Fibroblast of skin of right biceps (primary cell): ENCODE data around the gene IPO11.

ENCODE experiments used
- DNase-seq: peaks from one replicate; pipeline ENCODE4 v3.0.0-alpha.2; 2013

Gene IPO11

GRCh38 chr5:62574599-62574998 is 162.0 kb downstream of the IPO11 start:
- no peak for DNase-seq

GRCh38 chr5:62575066-62575465 is 162.5 kb downstream of the IPO11 start:
- DNase-seq = no peak

- no peak for DNase-seq
These were observed 162.9 kb downstream of the IPO11 start for GRCh38 chr5:62575489-62575888.

GRCh38 chr5:62576570-62577170 is 164.1 kb downstream of the IPO11 start:
- no peak for DNase-seq

- no peak for DNase-seq
These were observed 164.9 kb downstream of the IPO11 start for GRCh38 chr5:62577488-62577887.

GRCh38 chr5:62578540-62578939 is 166.0 kb downstream of the IPO11 start, which contains the start of gene LRRC70:
LRRC70 (plus strand) TSS chr5:62578819; CDS start chr5:62579439, 620 bp downstream.
- peak; percentile 50 for DNase-seq

GRCh38 chr5:62579761-62580160 is 167.2 kb downstream of the IPO11 start:
- DNase-seq = no peak

- DNase-seq = no peak
These were observed 169.5 kb downstream of the IPO11 start for GRCh38 chr5:62581836-62582597.

- no peak for DNase-seq
These were observed 171.8 kb downstream of the IPO11 start for GRCh38 chr5:62584391-62584790.

- no peak for DNase-seq
These were observed 172.7 kb downstream of the IPO11 start for GRCh38 chr5:62585306-62585705.

GRCh38 chr5:62585751-62586150 is 173.2 kb downstream of the IPO11 start:
- no peak for DNase-seq

GRCh38 chr5:62587737-62588136 is 175.2 kb downstream of the IPO11 start:
- no peak for DNase-seq

- DNase-seq = no peak
These were observed 176.1 kb downstream of the IPO11 start for GRCh38 chr5:62588668-62589067.

- no peak for DNase-seq
These were observed 176.9 kb downstream of the IPO11 start for GRCh38 chr5:62589504-62589903.

GRCh38 chr5:62590387-62590786 is 177.8 kb downstream of the IPO11 start:
- no peak for DNase-seq

- no peak for DNase-seq
These were observed 180.0 kb downstream of the IPO11 start for GRCh38 chr5:62592558-62592957.

GRCh38 chr5:62593331-62593730 is 180.8 kb downstream of the IPO11 start:
- DNase-seq = no peak

- DNase-seq = no peak
These were observed 181.9 kb downstream of the IPO11 start for GRCh38 chr5:62594364-62594984.

GRCh38 chr5:62596096-62596495 is 183.5 kb downstream of the IPO11 start:
- DNase-seq = peak; percentile 19

GRCh38 chr5:62596691-62597090 is 184.1 kb downstream of the IPO11 start:
- DNase-seq = peak; percentile 27

GRCh38 chr5:62597314-62597713 is 184.8 kb downstream of the IPO11 start:
- no peak for DNase-seq

- no peak for DNase-seq
These were observed 188.1 kb downstream of the IPO11 start for GRCh38 chr5:62600560-62601252.

GRCh38 chr5:62603934-62604333 is 191.4 kb downstream of the IPO11 start:
- no peak for DNase-seq

GRCh38 chr5:62605638-62606037 is 193.1 kb downstream of the IPO11 start:
- DNase-seq = no peak
